Stimulated activated effector memory CD8-positive, alpha-beta T cell treated with anti-CD3 and anti-CD28 coated beads, Interleukin-12 subunit alpha, Interleukin-12 subunit beta, amount 100 ng/mL, for 72 hours (primary cell): ENCODE measurements around the gene LRRC10B.
A peak's percentile ranks its signal among the peaks of the same experiment; 100 is the strongest.

Experiments used
- ATAC-seq: fragments of 150-1000 bp; cut with Tn5 transposase; 2 replicates; pipeline ENCODE4 v1.10.0; 2021
- DNase-seq, 2 donors: peaks; one replicate each; pipeline ENCODE4 v3.0.0; 2021 to 2022; ENCODE audit warnings: low spot score in 2 of 2
- H3K27ac Mint-ChIP-seq: one replicate; pipeline ENCODE4 v1.8.0; 2022; ENCODE audit warnings: mild to moderate bottlenecking, mixed read lengths
- H3K36me3 Mint-ChIP-seq: one replicate; pipeline ENCODE4 v1.8.0; 2022; ENCODE audit warnings: mild to moderate bottlenecking, mixed read lengths
- H3K4me1 Mint-ChIP-seq: one replicate; pipeline ENCODE4 v1.8.0; 2022; ENCODE audit warnings: mixed read lengths
- H3K4me3 Mint-ChIP-seq: one replicate; pipeline ENCODE4 v1.8.0; 2022; ENCODE audit warnings: mild to moderate bottlenecking, mixed read lengths
- H3K9me3 Mint-ChIP-seq: one replicate; pipeline ENCODE4 v1.8.0; 2022; ENCODE audit warnings: mixed read lengths

The LRRC10B gene

DNA sequence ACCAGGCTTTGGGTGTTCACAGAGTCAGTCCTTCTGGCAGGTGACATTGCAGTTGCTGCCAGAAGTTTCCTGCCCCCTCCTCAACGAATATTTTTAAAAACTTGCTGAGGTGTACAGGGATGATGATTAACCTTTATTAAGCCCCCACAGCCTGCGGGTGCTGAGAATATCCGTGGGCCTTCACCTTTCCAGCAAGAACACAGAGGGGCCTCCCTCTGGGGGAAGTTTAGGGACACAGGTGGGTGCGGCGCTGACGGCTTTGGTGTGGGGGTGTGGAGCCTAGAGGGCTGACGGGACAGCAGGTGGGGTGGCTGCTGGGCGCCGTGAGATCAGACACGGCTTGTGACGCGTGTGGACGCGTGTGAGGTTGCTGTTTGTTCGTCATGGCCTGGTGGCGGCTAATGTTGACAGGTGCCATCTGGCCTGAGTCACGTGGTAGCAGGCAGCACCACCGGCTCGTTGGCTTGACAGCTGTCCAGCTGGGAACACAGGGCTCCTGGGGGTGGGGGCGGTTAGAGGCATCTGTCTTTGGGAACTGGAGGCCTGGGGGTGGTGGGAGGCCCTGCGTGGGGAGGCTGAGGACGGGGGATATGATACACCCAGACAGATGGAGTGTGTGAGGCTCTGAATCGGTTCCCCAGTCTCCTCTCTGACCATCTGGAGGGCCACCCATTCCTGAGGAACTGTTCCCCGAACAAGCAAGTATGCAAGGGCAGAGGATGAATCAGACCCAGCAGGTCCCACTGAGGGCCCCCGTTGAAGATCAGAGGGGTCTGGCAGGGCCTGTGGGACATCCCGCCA lies 12.5 kb upstream of the LRRC10B start:
- no peaks in the 10 kb centered on the region for H3K36me3 Mint-ChIP-seq
- no peaks in the 10 kb centered on the region for H3K4me1 Mint-ChIP-seq
- H3K27ac Mint-ChIP-seq = no peak overlapping the region
- H3K4me3 Mint-ChIP-seq = no peak overlapping the region
- no peak for ATAC-seq
- no peak for DNase-seq
- no peaks in the 10 kb centered on the region for H3K9me3 Mint-ChIP-seq

- no peak for DNase-seq
- Mint-ChIP-seq H3K9me3 (no peaks in the 10 kb centered on the region), H3K36me3 (no peaks in the 10 kb centered on the region), H3K27ac (no peak overlapping the region), H3K4me1 (no peaks in the 10 kb centered on the region), H3K4me3 (no peak overlapping the region)
- ATAC-seq = no peak
Measured at GRCh38 chr11:61496602-61497400, 11.7 kb upstream of the LRRC10B start.

DNA sequence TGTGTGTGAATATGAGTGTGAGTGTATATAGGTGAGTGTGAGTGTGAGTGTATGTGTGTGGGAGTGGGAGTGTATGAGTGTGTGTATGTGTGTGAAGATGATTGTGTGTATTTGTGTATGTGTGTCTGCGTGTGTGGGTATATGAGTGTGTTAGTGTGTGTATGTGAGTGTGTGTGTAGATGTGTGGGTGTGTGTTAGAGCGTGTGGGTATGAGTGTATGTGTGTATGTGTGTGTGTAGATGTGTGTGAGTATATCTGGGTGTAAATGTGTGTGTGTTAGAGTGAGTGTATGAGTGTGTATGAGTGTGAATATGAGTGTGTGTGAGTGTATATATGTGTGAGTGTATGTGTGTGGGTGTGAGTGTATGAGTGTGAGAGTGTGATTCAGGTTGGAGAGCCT lies 11.1 kb upstream of the LRRC10B start:
- no peaks in the 10 kb centered on the region for H3K4me1 Mint-ChIP-seq
- ATAC-seq (no peak), DNase-seq (no peak)
- H3K4me3 Mint-ChIP-seq = no peak overlapping the region
- no peak overlapping the region for H3K27ac Mint-ChIP-seq
- H3K36me3 Mint-ChIP-seq = no peaks in the 10 kb centered on the region
- H3K9me3 Mint-ChIP-seq = no peaks in the 10 kb centered on the region

DNA sequence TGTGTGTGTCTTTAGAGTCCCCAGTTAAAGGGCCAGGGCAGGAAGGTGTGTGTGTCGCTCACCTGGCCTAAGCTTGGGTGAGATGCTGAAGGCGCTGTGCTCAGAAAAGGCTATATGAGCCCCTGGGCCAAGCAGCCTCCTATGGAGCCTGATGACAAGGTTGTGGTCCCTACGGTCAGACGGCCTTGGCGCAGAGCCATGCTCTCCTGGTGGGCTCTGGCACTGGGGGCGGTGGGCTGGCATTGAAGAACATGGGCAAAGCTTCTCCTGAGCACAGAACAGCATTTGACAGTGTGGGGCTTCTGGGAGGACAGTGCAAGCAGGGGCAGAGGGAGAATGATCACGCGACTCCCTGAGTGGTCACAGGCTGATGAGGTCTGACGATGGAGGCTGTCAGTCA lies 10.7 kb upstream of the LRRC10B start:
- Mint-ChIP-seq H3K36me3 (no peaks in the 10 kb centered on the region), H3K27ac (no peak overlapping the region), H3K4me3 (no peak overlapping the region), H3K9me3 (no peaks in the 10 kb centered on the region), H3K4me1 (no peaks in the 10 kb centered on the region)
- ATAC-seq (no peak), DNase-seq (no peak)

- Mint-ChIP-seq H3K4me1 (no peaks in the 10 kb centered on the region), H3K4me3 (no peak overlapping the region), H3K36me3 (no peaks in the 10 kb centered on the region), H3K9me3 (no peaks in the 10 kb centered on the region), H3K27ac (no peak overlapping the region)
- ATAC-seq = no peak
- DNase-seq = no peak
Measured at GRCh38 chr11:61498767-61499341, 9.7 kb upstream of the LRRC10B start.

DNA sequence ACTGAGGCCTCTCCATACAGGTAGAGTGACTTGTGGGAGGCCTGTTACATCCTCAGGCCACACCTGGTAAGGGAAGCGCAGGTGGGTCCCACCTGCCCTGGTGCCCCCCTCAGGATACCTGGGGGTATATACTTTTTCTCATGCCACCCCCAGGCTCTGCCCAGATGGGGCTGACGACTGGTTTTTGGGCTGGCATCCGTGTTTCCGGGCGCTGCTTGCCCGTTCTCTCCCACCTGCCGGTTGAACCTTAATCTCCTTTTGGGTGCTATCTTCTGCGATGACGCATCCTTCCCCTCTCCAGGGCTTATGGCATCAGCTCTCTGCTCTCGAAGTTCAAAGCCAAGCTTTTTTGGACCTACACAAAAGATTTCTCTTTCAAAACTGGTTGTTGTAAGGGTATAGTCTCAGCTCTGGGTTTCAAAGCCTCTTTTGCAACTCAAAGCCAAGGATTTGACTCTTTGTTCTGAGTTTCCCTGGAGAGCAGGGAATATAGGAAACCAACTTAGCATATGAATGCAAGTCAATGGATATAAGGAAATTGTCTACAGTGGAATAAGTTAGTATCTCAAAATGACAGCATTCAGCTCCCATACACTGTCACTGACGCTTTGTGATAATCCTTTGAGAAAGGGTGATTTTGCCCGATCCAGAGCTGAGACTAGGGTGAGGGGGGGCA lies 8.6 kb upstream of the LRRC10B start:
- DNase-seq (no peak), ATAC-seq (no peak)
- Mint-ChIP-seq H3K9me3 (no peaks in the 10 kb centered on the region), H3K4me3 (no peak overlapping the region), H3K36me3 (no peaks in the 10 kb centered on the region), H3K27ac (no peak overlapping the region), H3K4me1 (no peaks in the 10 kb centered on the region)

GRCh38 chr11:61502522-61502921 lies 6.0 kb upstream of the LRRC10B start:
- DNase-seq = no peak
- Mint-ChIP-seq H3K4me3 (no peak overlapping the region), H3K36me3 (no peaks in the 10 kb centered on the region), H3K9me3 (no peaks in the 10 kb centered on the region), H3K4me1 (peaks cover 1% of the 10 kb centered on the region), H3K27ac (no peak overlapping the region)
- no peak for ATAC-seq

GRCh38 chr11:61503135-61503770 lies 5.3 kb upstream of the LRRC10B start:
- Mint-ChIP-seq H3K9me3 (no peaks in the 10 kb centered on the region), H3K4me3 (no peak overlapping the region), H3K4me1 (peaks cover 8% of the 10 kb centered on the region), H3K27ac (no peak overlapping the region), H3K36me3 (no peaks in the 10 kb centered on the region)
- DNase-seq = no peak
- ATAC-seq = peak; percentile 38

GRCh38 chr11:61505106-61505505 lies 3.4 kb upstream of the LRRC10B start:
- Mint-ChIP-seq H3K4me3 (no peak overlapping the region), H3K4me1 (peaks cover 8% of the 10 kb centered on the region), H3K36me3 (no peaks in the 10 kb centered on the region), H3K9me3 (no peaks in the 10 kb centered on the region), H3K27ac (no peak overlapping the region)
- DNase-seq (no peak), ATAC-seq (no peak)

DNA sequence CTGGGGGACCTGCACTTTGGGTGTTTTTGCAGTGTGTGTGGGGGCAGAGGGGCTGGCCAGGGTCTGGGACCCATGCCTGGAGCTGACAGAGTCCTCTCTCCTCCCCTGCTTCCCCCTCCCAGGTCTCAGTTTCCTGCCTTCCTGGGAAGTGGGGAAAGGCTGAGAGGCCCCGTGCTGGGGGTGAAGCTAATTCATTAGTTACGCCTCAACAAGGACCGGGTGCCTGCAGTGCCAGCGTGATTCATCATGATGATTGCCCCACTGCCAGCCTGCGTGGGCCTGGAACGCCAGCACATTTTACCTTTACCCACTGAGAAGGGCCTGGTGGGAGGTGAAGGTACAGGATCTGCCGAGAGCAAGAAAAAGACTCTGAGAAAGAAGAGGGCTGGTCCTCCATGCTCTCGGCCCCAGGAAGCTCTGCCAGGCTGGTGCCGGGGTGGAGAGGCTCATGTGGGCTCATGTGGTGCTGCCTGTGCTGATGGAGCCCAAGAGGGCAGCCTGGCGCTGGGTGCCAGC lies 2.9 kb upstream of the LRRC10B start:
- H3K9me3 Mint-ChIP-seq = no peaks in the 10 kb centered on the region
- DNase-seq (no peak), ATAC-seq (no peak)
- no peak overlapping the region for H3K4me3 Mint-ChIP-seq
- no peaks in the 10 kb centered on the region for H3K36me3 Mint-ChIP-seq
- peaks cover 8% of the 10 kb centered on the region for H3K4me1 Mint-ChIP-seq
- no peak overlapping the region for H3K27ac Mint-ChIP-seq

- no peaks in the 10 kb centered on the region for H3K9me3 Mint-ChIP-seq
- DNase-seq (no peak), ATAC-seq (no peak)
- peak overlapping the region; percentile 51 for H3K4me3 Mint-ChIP-seq
- H3K36me3 Mint-ChIP-seq = no peaks in the 10 kb centered on the region
- H3K4me1 Mint-ChIP-seq = peaks cover 8% of the 10 kb centered on the region
- H3K27ac Mint-ChIP-seq = no peak overlapping the region
Measured at GRCh38 chr11:61507012-61507768, 1.4 kb upstream of the LRRC10B start.

- H3K36me3 Mint-ChIP-seq = no peaks in the 10 kb centered on the region
- peak; percentile 32 to 74 for DNase-seq
Measured at GRCh38 chr11:61509043-61510029, 787 bp downstream of the LRRC10B start.

GRCh38 chr11:61510166-61510919 lies 1.8 kb downstream of the LRRC10B start:
- no peak overlapping the region for H3K27ac Mint-ChIP-seq
- no peak for ATAC-seq
- H3K4me3 Mint-ChIP-seq = peak overlapping the region; percentile 51
- no peak for DNase-seq
- peaks cover 8% of the 10 kb centered on the region for H3K4me1 Mint-ChIP-seq
- H3K9me3 Mint-ChIP-seq = no peaks in the 10 kb centered on the region
- no peaks in the 10 kb centered on the region for H3K36me3 Mint-ChIP-seq

More at GRCh38 chr11:61509043-61510029, 787 bp downstream of the LRRC10B start:
- ATAC-seq = peak; percentile 85
- Mint-ChIP-seq H3K9me3 (no peaks in the 10 kb centered on the region), H3K4me1 (peaks cover 8% of the 10 kb centered on the region), H3K27ac (no peak overlapping the region), H3K4me3 (peak overlapping the region; percentile 51)
